CD4-positive, alpha-beta T cell treated with Interleukin-2 at 100 ng/mL for 4 hours (primary cell): ENCODE results near the gene CYSLTR2.

Experiments
- DNase-seq: peaks from one replicate; pipeline ENCODE4 v3.0.0-alpha.2; 2020; ENCODE audit warnings: low spot score

CYSLTR2 gene

GRCh38 chr13:48739386-48739964 lies 85.7 kb downstream of the CYSLTR2 start:
- DNase-seq: no peak

GRCh38 chr13:48741377-48741776 lies 87.6 kb downstream of the CYSLTR2 start:
- no peak for DNase-seq

- no peak for DNase-seq
Observed at GRCh38 chr13:48746821-48747220, 93.1 kb downstream of the CYSLTR2 start.

GRCh38 chr13:48748681-48749080 lies 95.0 kb downstream of the CYSLTR2 start:
- no peak for DNase-seq

GRCh38 chr13:48749144-48749543 lies 95.4 kb downstream of the CYSLTR2 start:
- DNase-seq: no peak

GRCh38 chr13:48749699-48750473 lies 96.2 kb downstream of the CYSLTR2 start:
- peak; percentile 87 for DNase-seq

- no peak for DNase-seq
Observed at GRCh38 chr13:48750588-48751383, 97.1 kb downstream of the CYSLTR2 start.

- no peak for DNase-seq
Observed at GRCh38 chr13:48760626-48761025, 106.9 kb downstream of the CYSLTR2 start.
